Measurements from ENCODE around the gene LMF1.
"Not testable (repeated sequence)": the region's sequence is repeated elsewhere in the genome, so short reads cannot be mapped to it uniquely, and the experiment has no call there.

DNA sequence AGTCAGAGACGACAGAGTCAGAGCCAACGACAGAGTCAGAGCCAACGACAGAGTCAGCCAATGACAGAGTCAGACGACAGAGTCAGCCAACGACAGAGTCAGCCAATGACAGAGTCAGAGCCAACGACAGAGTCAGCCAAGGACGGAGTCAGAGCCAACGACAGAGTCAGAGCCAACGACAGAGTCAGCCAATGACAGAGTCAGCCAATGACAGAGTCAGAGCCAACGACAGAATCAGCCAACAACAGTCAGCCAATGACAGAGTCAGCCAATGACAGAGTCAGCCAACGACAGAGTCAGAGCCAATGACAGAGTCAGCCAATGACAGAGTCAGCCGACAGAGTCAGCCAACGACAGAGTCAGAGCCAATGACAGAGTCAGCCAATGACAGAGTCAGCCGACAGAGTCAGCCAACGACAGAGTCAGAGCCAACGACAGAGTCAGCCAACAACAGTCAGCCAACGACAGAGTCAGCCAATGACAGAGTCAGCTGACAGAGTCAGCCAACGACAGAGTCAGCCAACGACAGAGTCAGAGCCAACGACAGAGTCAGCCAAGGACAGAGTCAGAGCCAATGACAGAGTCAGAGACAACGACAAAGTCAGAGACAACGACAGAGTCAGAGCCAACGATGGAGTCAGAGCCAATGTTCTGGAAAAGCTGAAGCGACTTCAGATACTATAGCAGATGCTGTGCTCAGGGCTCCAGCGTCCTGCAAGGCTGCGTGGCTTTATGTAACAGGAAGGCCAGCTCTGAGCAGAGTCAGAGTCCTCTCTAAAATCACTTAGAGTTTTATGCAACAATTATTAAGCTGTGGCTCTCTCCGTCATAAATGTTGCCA lies 19.8 kb downstream of the LMF1 start:
- not testable (repeated sequence) for TF ChIP-seq EZH2phosphoT487 (IDR thresholded peaks at IDR 0.05; ENCODE audit: low read depth)
- TF ChIP-seq, protein P1, sequence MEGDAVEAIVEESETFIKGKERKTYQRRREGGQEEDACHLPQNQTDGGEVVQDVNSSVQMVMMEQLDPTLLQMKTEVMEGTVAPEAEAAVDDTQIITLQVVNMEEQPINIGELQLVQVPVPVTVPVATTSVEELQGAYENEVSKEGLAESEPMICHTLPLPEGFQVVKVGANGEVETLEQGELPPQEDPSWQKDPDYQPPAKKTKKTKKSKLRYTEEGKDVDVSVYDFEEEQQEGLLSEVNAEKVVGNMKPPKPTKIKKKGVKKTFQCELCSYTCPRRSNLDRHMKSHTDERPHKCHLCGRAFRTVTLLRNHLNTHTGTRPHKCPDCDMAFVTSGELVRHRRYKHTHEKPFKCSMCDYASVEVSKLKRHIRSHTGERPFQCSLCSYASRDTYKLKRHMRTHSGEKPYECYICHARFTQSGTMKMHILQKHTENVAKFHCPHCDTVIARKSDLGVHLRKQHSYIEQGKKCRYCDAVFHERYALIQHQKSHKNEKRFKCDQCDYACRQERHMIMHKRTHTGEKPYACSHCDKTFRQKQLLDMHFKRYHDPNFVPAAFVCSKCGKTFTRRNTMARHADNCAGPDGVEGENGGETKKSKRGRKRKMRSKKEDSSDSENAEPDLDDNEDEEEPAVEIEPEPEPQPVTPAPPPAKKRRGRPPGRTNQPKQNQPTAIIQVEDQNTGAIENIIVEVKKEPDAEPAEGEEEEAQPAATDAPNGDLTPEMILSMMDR (IDR thresholded peaks at IDR 0.05; ENCODE audit: low read depth, low read length), result not testable (repeated sequence)
